Muscle of leg (tissue), 16 donors: ENCODE results near the gene ZNF839. TPM values are rescaled to one million over a fixed set of nuclear protein-coding genes. Genes with fewer than 3 reads are reported as not detected.

Source experiments
- DNase-seq: peaks from one replicate; pipeline ENCODE4 v3.0.0; 2013
- H3K27ac ChIP-seq: one replicate; pipeline ENCODE4 v1.5.1; 2013; ENCODE audit warnings: mild to moderate bottlenecking, low read length, control low read depth
- H3K27me3 ChIP-seq: one replicate; pipeline ENCODE4 v1.6.1; 2013; ENCODE audit warnings: low read length; ENCODE audit not compliant: control insufficient read depth, insufficient read depth
- H3K36me3 ChIP-seq: one replicate; pipeline ENCODE4 v1.6.1; 2013; ENCODE audit warnings: low read length; ENCODE audit not compliant: control insufficient read depth, insufficient read depth
- H3K4me1 ChIP-seq: one replicate; pipeline ENCODE4 v1.6.1; 2013; ENCODE audit warnings: low read length; ENCODE audit not compliant: control insufficient read depth, insufficient read depth
- H3K4me3 ChIP-seq: one replicate; pipeline ENCODE4 v1.5.1; 2013; ENCODE audit warnings: low read length, control low read depth
- H3K9me3 ChIP-seq: replicated peaks from 2 replicates; pipeline ENCODE4 v1.6.1; 2013; ENCODE audit warnings: low read depth, low read length; ENCODE audit not compliant: control insufficient read depth
- WGBS: methylation state at CpG from one replicate; pipeline ENCODE4 v1.1.5; 2013; ENCODE audit warnings: missing lambda C conversion rate; ENCODE audit not compliant: insufficient coverage; 5-methylcytosine and 5-hydroxymethylcytosine counted together
- long read RNA-seq, 11 donors: transcript quantifications; one replicate each; lab custom pipeline, GENCODE V29; 2026
- polyA plus RNA-seq, 8 donors: library from polyadenylated mRNA; unstranded; fragments of 120-200 nt; gene quantifications; one replicate each; pipeline versions ENCODE4 v1.2.1 to v1.2.3, GENCODE V29; 2013; ENCODE audit warnings: inconsistent platforms in 1 of 8, low replicate concordance in 1 of 8; ENCODE audit not compliant: insufficient read length in 8 of 8, insufficient read depth in 1 of 8
- total RNA-seq: library from RNA; stranded (reverse); fragments of 120-200 nt; gene quantifications from one replicate; pipeline ENCODE4 v1.2.4, GENCODE V29; 2013

Gene ZNF839
- 8.2 TPM for total RNA-seq
- 10 to 100 TPM in 4 of 8 donors, 1 to 10 TPM in 4; 7.7 to 12.5 (median 9.6) TPM for polyA plus RNA-seq
- long read RNA-seq, donor 1, partial matches to known transcripts = 0 of 1 reads
- long read RNA-seq, donor 1, other reads (novel, unspliced or antisense) = 0 of 1 reads
- long read RNA-seq, donor 2 = 0 reads
- long read RNA-seq, donor 3, partial matches to known transcripts = 0 of 2 reads
- long read RNA-seq, donor 3, other reads (novel, unspliced or antisense) = 0 of 2 reads
- long read RNA-seq, donor 4, partial matches to known transcripts = 0 of 2 reads
- long read RNA-seq, donor 4, other reads (novel, unspliced or antisense) = 0 of 2 reads
- long read RNA-seq, donor 5, partial matches to known transcripts = 30 of 30 reads
- long read RNA-seq, donor 5, other reads (novel, unspliced or antisense) = 0 of 30 reads
- long read RNA-seq, donor 6, partial matches to known transcripts = 52 of 53 reads
- long read RNA-seq, donor 6, other reads (novel, unspliced or antisense) = 0 of 53 reads
- long read RNA-seq, donor 7 = 0 reads
- long read RNA-seq, donor 8 = 0 reads
- long read RNA-seq, donor 9 = 0 reads
- long read RNA-seq, donor 10, partial matches to known transcripts = 19 of 19 reads
- long read RNA-seq, donor 10, other reads (novel, unspliced or antisense) = 0 of 19 reads
- long read RNA-seq, donor 11, partial matches to known transcripts = 0 of 1 reads
- long read RNA-seq, donor 11, other reads (novel, unspliced or antisense) = 0 of 1 reads

DNA sequence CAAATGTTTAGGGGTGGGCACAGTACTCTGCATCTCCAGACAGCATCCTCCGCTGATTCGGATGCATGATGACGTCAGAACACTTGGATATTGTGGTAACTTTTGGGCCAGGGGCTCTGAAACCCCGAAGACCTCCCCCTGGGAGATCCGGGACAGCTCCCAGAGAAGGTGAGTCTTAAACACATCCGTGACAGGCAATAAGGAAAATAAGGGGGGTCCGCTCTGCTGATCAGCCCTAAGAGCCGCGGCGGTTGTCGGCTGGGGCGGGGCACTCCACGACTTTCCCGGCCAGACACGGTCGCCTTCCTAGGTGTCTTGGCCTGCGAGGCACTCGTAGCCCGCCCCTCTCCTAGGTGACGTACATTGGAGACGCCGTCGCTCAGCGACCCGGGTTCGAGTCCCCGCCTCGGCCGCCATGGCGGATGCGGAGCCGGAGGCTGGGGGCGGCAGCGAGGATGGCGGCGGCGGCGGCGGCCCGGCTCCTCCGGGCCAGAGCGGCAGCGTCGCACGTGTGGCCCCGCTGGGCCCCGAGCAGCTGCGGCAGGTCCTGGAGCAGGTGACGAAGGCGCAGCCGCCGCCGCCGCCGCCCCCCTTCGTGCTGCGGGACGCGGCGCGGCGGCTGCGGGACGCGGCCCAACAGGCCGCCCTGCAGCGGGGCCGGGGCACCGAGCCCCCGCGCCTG is at the start of gene ZNF839:
Gene ZNF839, plus strand, starts transcription at position 396 of the 682 bp plus-strand sequence. Its CDS starts 20 bp downstream, at position 416.
- Histone ChIP-seq H3K27me3 (peaks cover 2% of the 10 kb centered on the region), H3K9me3 (no peaks in the 10 kb centered on the region), H3K4me3 (peak within 1 kb of the TSS; percentile 56), H3K4me1 (peaks cover 53% of the 10 kb centered on the region), H3K27ac (peak within 1 kb of the TSS; percentile 95), H3K36me3 (peaks cover 17% of the 10 kb centered on the region)
- peak; percentile 97 for DNase-seq
- WGBS = under 1% methylated on average over 70 of the region's 71 CpGs

DNA sequence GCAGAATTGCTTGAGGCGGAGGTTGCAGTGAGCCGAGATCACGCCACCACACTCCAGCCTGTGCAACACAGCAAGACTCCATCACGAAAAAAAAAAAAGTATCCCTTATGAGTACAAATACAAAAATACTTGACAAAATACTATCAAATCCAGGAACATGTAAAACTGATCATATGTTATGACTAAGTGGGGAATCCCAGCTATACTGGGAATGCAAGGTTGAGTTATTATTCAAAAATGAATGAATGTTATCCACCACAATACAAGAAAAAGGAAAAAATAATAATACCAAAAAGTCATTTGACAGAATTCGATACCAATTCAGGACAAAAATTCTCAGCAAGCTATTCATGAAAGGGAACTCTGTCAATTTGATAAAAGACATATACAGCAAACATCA is 47.2 kb upstream of the ZNF839 start:
- Histone ChIP-seq H3K27me3 (no peaks in the 10 kb centered on the region), H3K27ac (no peak overlapping the region), H3K36me3 (no peaks in the 10 kb centered on the region), H3K9me3 (peaks cover 2% of the 10 kb centered on the region), H3K4me3 (no peak overlapping the region), H3K4me1 (no peaks in the 10 kb centered on the region)
- DNase-seq = no peak
- no CpG with 5 or more reads among the region's 5 CpGs for WGBS

DNA sequence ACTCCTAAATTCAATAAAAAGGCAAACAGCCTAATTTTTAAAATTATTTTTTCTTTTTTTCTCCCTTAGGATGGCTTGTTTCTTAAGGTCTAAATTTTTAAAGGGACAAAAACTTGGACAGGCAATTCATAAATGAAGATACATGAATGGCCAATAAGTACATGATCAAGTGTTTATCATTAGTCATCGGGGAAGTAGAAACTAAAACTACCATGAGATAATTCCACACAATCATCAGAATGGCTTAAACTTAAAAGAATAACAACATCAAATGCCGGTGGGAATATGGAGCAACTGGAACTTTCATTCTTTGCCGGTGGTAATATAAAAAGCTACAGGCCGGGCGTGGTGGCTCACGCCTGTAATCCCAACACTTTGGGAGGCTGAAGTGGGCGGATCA is 43.7 kb upstream of the ZNF839 start:
- H3K4me1 ChIP-seq = no peaks in the 10 kb centered on the region
- H3K9me3 ChIP-seq = peaks cover 2% of the 10 kb centered on the region
- no peak overlapping the region for H3K4me3 ChIP-seq
- no peak for DNase-seq
- no peaks in the 10 kb centered on the region for H3K27me3 ChIP-seq
- H3K36me3 ChIP-seq = peaks cover 6% of the 10 kb centered on the region
- no CpG with 5 or more reads among the region's 7 CpGs for WGBS
- no peak overlapping the region for H3K27ac ChIP-seq

DNA sequence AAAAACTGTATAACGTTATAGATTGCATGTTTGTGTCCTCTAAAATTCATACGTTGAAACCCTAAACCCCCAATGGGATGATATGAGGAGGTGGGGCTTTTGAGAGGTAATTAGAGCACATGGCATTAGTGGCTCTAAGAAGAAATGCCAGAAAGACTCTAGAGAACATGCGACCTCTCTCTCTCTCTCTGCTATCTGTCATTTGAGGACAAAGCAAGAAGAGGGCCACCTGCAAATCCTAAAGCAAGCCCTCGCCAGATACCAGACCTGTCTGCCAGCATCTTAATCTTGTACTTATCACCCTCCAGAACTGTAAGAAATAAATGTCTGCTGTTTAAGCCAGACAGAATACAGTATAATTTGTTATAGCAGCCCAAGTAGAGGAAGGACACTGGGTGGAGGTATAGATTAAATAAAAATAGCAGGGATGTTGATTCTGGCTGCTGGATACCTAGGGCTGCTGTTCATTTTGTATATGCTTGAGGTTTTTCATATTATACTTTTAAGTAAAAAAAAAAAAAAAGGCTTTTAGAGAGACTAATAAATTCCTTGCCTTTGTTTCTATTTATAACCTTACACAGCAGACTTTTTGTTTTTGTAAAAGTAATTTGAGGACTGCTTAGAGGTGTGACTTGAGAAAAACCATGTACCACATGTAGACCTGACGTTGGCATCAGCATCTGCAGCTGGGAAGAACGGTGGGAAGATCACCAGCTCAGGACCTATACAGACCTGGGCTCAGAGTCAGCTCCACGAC is 41.5 kb upstream of the ZNF839 start:
- Histone ChIP-seq H3K9me3 (peaks cover 2% of the 10 kb centered on the region), H3K27ac (no peak overlapping the region), H3K27me3 (no peaks in the 10 kb centered on the region), H3K4me1 (no peaks in the 10 kb centered on the region), H3K4me3 (no peak overlapping the region), H3K36me3 (peaks cover 13% of the 10 kb centered on the region)
- no peak for DNase-seq
- WGBS = 42% methylated on average over 3 of the region's 7 CpGs

DNA sequence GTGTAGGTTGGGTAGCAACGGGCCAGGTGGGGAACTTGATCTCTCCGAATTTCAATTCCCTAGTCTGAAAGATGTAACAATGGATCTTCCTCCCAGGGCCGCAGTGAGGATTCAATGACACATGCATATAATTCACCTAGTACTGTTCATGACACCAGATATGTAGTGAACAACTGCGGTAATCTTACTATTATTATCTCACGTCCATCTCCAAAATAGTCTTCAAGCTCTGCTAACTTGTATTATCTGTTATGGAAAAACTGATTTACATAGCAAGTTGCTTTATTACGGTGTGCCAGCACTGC is 41.0 kb upstream of the ZNF839 start:
- WGBS = 50% methylated on average over 1 of the region's 6 CpGs

DNA sequence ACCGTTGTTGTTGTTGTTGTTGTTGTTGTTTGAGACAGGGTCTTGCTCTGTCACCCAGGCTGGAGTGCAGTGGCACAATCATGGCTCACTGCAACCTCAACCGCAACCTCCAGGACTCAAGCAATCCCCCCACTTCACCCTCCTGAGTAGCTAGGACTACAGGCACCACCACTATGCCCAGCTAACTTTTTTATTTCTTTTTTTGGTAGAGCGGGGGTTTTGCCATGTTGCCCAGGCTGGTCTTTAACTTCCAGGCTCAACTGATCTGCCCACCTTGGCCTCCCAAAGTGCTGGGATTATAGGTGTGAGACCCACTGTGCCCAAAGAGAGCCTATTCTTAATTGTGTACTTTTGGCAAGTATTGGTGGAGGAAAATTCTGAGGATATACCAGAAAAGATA is 40.3 kb upstream of the ZNF839 start:
- H3K27ac ChIP-seq = no peak overlapping the region
- no CpG with 5 or more reads among the region's 3 CpGs for WGBS
- no peak overlapping the region for H3K4me3 ChIP-seq
- H3K4me1 ChIP-seq = no peaks in the 10 kb centered on the region
- no peaks in the 10 kb centered on the region for H3K27me3 ChIP-seq
- H3K9me3 ChIP-seq = peaks cover 2% of the 10 kb centered on the region
- no peak for DNase-seq
- H3K36me3 ChIP-seq = peaks cover 13% of the 10 kb centered on the region

More for the DNA sequence above, 41.0 kb upstream of the ZNF839 start:
- no peak overlapping the region for H3K27ac ChIP-seq
- peaks cover 13% of the 10 kb centered on the region for H3K36me3 ChIP-seq
- no peaks in the 10 kb centered on the region for H3K27me3 ChIP-seq
- no peak overlapping the region for H3K4me3 ChIP-seq
- H3K4me1 ChIP-seq = no peaks in the 10 kb centered on the region
- DNase-seq = no peak
- peaks cover 2% of the 10 kb centered on the region for H3K9me3 ChIP-seq

DNA sequence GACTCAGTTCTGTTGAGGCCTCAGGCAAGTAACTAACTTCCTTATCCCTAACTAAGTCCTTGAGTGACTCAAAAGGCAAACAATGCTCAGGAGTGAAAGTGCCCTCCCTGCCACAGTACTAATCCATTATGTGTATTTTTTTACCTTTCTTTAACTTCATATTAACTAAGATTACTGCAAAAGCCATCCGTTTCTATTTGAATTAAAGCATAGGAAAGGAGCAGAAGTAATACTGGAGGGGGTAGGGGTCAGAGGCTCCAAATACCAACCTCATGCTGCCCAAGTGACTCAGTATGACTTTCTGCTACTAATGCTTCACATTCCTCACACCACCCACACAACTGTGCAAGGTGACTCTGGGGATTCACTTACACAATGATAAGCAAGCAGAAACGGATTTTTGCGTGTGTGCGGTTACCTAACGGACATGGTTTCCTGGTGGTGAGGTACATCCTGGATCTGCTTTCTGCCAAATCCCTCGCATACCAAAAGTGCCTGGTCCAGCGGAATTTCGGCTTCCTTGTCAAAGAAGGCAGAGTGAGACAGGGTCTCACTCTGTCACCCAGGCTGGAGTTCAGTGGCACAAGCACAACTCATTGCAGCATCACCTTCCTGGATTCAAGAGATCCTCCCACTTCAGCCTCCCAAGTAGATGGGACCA is 39.7 kb upstream of the ZNF839 start:
- Histone ChIP-seq H3K4me3 (no peak overlapping the region), H3K27ac (no peak overlapping the region), H3K9me3 (peaks cover 2% of the 10 kb centered on the region), H3K4me1 (no peaks in the 10 kb centered on the region), H3K36me3 (peaks cover 13% of the 10 kb centered on the region), H3K27me3 (no peaks in the 10 kb centered on the region)
- no peak for DNase-seq
- 77% methylated on average over 7 of the region's 8 CpGs for WGBS

DNA sequence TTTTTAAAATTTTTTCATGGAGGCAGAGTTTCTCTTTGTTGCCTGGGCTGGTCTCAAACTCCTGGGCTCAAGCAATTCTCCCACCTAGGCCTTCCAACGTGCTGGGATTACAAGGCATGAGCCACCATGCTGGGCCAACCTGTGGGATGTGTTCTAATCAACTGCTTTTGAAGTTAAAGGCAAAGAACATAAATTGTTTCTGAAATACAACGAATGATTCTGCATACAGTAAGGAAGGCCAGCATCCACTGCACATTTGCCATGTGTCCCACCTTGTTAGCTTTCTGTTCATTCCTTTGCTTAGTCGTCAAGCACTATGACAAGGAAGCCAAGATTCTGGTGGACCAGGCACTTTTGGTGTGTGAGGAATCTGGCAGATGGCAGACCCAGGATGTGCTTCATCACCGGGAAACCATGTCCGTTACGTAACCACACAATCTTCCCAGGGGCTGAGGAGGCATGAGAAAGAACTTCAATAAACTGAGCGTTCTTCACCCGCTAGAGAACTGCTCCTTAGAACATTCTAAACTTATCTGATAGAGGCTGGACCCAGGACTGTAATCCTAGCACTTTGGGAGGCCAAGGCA is 39.1 kb upstream of the ZNF839 start:
- Histone ChIP-seq H3K36me3 (peaks cover 13% of the 10 kb centered on the region), H3K27ac (no peak overlapping the region), H3K4me3 (no peak overlapping the region), H3K4me1 (no peaks in the 10 kb centered on the region), H3K27me3 (no peaks in the 10 kb centered on the region), H3K9me3 (no peaks in the 10 kb centered on the region)
- 91% methylated on average over 5 of the region's 8 CpGs for WGBS
- no peak for DNase-seq

DNA sequence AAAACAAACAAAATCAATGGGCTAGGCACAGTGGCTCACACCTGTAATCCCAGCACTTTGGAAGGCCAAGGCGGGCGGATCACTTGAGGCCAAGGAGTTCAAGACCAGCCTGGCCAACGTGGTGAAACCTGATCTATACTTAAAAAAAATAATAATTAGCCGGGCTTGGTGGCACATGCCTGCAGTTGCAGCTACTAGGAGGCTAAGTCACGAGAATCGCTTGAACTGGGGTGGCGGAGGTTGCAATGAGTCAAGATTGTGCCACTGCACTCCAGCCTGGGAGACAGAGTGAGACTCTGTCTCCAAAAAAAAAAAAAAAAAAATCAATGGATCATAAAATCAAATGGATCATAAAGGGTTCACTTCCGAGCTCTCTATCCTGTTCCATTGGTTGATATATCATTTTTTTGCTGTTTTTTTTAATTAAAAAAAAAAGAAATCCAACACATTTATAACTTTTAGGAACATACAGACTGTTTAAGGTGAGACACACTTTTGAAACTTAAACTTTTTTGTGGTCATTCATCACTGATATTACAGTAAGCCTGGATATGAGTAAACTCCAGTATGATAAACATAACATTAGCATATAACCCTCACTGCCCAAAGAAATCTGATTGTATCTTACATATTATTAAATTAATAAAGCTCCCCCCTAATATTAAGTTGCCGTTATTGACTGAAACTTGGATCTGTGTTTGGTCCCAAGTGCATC is 36.6 kb upstream of the ZNF839 start:
- no peaks in the 10 kb centered on the region for H3K27me3 ChIP-seq
- no peaks in the 10 kb centered on the region for H3K4me1 ChIP-seq
- H3K36me3 ChIP-seq = peaks cover 13% of the 10 kb centered on the region
- no peak for DNase-seq
- no peak overlapping the region for H3K27ac ChIP-seq
- H3K4me3 ChIP-seq = no peak overlapping the region
- H3K9me3 ChIP-seq = no peaks in the 10 kb centered on the region
- WGBS = 94% methylated on average over 5 of the region's 9 CpGs
